A549 (cell line): Measurements from ENCODE around the gene FER1L5.

Source experiments
- TF ChIP-seq, protein P1 (sequence below): fragments of 200-600 bp; sonication (generic); IDR thresholded peaks from 2 replicates; pipeline ENCODE4 v1.6.1; 2016; ENCODE audit warnings: antibody characterized with exemption, mild to moderate bottlenecking, moderate library complexity
- TF ChIP-seq, protein P2 (sequence below): fragments of >200 bp; sonication (Bioruptor Twin); formaldehyde crosslinking; IDR thresholded peaks from 3 replicates; pipeline ENCODE4 v1.5.1; 2016

DNA sequence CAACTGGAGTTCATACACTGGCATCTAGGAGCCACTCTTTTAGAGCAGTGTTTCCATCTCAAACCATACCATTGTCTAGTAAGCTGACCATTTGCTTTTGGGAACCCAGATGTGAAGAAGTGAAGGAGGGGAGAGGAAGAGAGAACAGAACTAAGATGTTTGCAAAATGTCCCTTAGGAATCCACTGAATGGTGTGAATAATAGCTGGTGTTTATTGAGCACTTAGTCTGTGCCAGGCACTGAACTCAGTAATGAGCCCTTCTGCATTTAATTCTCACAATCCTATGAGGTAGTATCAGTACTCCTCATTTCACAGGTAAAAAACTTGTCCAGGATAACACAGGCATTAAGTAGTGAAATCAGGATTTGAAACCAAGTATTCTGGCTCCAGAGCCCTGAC is 73.8 kb downstream of the FER1L5 start:
- TF ChIP-seq, protein P1, sequence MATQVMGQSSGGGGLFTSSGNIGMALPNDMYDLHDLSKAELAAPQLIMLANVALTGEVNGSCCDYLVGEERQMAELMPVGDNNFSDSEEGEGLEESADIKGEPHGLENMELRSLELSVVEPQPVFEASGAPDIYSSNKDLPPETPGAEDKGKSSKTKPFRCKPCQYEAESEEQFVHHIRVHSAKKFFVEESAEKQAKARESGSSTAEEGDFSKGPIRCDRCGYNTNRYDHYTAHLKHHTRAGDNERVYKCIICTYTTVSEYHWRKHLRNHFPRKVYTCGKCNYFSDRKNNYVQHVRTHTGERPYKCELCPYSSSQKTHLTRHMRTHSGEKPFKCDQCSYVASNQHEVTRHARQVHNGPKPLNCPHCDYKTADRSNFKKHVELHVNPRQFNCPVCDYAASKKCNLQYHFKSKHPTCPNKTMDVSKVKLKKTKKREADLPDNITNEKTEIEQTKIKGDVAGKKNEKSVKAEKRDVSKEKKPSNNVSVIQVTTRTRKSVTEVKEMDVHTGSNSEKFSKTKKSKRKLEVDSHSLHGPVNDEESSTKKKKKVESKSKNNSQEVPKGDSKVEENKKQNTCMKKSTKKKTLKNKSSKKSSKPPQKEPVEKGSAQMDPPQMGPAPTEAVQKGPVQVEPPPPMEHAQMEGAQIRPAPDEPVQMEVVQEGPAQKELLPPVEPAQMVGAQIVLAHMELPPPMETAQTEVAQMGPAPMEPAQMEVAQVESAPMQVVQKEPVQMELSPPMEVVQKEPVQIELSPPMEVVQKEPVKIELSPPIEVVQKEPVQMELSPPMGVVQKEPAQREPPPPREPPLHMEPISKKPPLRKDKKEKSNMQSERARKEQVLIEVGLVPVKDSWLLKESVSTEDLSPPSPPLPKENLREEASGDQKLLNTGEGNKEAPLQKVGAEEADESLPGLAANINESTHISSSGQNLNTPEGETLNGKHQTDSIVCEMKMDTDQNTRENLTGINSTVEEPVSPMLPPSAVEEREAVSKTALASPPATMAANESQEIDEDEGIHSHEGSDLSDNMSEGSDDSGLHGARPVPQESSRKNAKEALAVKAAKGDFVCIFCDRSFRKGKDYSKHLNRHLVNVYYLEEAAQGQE: no peak
- TF ChIP-seq, protein P2, sequence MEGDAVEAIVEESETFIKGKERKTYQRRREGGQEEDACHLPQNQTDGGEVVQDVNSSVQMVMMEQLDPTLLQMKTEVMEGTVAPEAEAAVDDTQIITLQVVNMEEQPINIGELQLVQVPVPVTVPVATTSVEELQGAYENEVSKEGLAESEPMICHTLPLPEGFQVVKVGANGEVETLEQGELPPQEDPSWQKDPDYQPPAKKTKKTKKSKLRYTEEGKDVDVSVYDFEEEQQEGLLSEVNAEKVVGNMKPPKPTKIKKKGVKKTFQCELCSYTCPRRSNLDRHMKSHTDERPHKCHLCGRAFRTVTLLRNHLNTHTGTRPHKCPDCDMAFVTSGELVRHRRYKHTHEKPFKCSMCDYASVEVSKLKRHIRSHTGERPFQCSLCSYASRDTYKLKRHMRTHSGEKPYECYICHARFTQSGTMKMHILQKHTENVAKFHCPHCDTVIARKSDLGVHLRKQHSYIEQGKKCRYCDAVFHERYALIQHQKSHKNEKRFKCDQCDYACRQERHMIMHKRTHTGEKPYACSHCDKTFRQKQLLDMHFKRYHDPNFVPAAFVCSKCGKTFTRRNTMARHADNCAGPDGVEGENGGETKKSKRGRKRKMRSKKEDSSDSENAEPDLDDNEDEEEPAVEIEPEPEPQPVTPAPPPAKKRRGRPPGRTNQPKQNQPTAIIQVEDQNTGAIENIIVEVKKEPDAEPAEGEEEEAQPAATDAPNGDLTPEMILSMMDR: no peak
